ENCODE measurements around the gene MGAT1. TPM values are rescaled to one million over a fixed set of nuclear protein-coding genes. Genes with fewer than 3 reads are reported as not detected.

Gene MGAT1
- total and polyA plus RNA-seq, 2 of the 8 experiments (the other 6 are each of a cell fraction or from before 2014, with no cell fraction given) = 66.8 to 77.0 TPM

GRCh38 chr5:180829726-180830125, 27.1 kb upstream of the MGAT1 start:
- ChIA-PET CTCF (ENCODE audit: partially characterized antibody) (interaction anchor here (1.6 to 2.7 kb wide), 3 partner anchors 8 to 44 kb away, joined by 4 to 9 read pairs (median 8); no protein-coding TSS in a partner anchor), POLR2A (ENCODE audit: partially characterized antibody) (interaction anchor here (1.1 to 3.2 kb wide), 3 partner anchors 18 to 410 kb away, joined by 3 to 21 read pairs (median 13); partner anchors contain the start of gene MGAT1)
- Histone ChIP-seq H2BK12ac (ENCODE audit: low read depth, low read length) (no peak overlapping the region), H3K4ac (replicated peaks; ENCODE audit: insufficient read length, low read depth, low read length) (no peak overlapping the region), H3K27me3 (replicated peaks in 1 of 4; ENCODE audit: control insufficient read depth in 3 of 4, extremely low read depth in 1 of 4, insufficient read depth in 3 of 4, low read length in 3 of 4) (peaks cover 5 to 31% (median 29%) of the 10 kb centered on the region in 4 experiments), H2BK15ac (ENCODE audit: low read length) (no peak overlapping the region), H2BK5ac (ENCODE audit: low read depth, low read length) (no peak overlapping the region), H3K23me2 (ENCODE audit: low read depth, low read length) (peaks cover 9% of the 10 kb centered on the region), H3K79me2 (ENCODE audit: control insufficient read depth in 1 of 2, insufficient read depth in 2 of 2, low read length in 2 of 2) (no peaks in the 10 kb centered on the region), H4K5ac (ENCODE audit: insufficient read length, low read depth, low read length) (no peak overlapping the region), H2BK120ac (replicated peaks; ENCODE audit: low read depth, low read length) (no peak overlapping the region), H4K91ac (replicated peaks; ENCODE audit: insufficient read length, low read length) (no peak overlapping the region), H3K9ac (replicated peaks in 1 of 4; ENCODE audit: extremely low read depth in 1 of 4, low read depth in 3 of 4, low read length in 3 of 4) (no peak overlapping the region), H3K18ac (ENCODE audit: extremely low read depth, low read length) (no peak overlapping the region), H3K27ac (ENCODE audit: low read depth, low read length) (no peak overlapping the region), H3K9me3 (ENCODE audit: insufficient read depth in 2 of 2, low read depth in 1 of 2, low read length in 1 of 2) (peaks cover 11 to 13% of the 10 kb centered on the region in 2 experiments; a peak in 3 of 4 replicates), H3K14ac (ENCODE audit: insufficient read length) (no peak overlapping the region), H3K79me1 (ENCODE audit: low read depth, low read length) (no peaks in the 10 kb centered on the region), H3K56ac (replicated peaks; ENCODE audit: insufficient read length, low read depth, low read length) (no peak overlapping the region), H2BK20ac (ENCODE audit: low read length) (no peak overlapping the region), H3K4me2 (ENCODE audit: insufficient read depth in 1 of 2, low read depth in 2 of 2, low read length in 2 of 2) (peak overlapping the region in 1 of 2 experiments; percentile 100; a peak in 1 of 4 replicates), H4K20me1 (replicated peaks in 1 of 2; ENCODE audit: control insufficient read depth in 1 of 2, insufficient read depth in 2 of 2, low read length in 2 of 2) (peaks cover 0 to 2% of the 10 kb centered on the region in 2 experiments), H2AFZ (ENCODE audit: low read length) (no peak overlapping the region), H3K4me1 (replicated peaks in 1 of 4; ENCODE audit: control insufficient read depth in 3 of 4, insufficient read depth in 4 of 4, low read length in 3 of 4) (peaks cover 0 to 11% (median under 1%) of the 10 kb centered on the region in 4 experiments; a peak in 3 of 7 replicates), H4K8ac (ENCODE audit: extremely low read depth, insufficient read depth, low read length) (no peak overlapping the region), H3K36me3 (ENCODE audit: control insufficient read depth in 2 of 4, insufficient read depth in 4 of 4, low read length in 3 of 4) (peaks cover 0 to 4% (median 0%) of the 10 kb centered on the region in 4 experiments; a peak in 1 of 8 replicates), H3K23ac (ENCODE audit: insufficient read length) (no peak overlapping the region), H2AK5ac (ENCODE audit: low read depth, low read length) (no peak overlapping the region), H3K4me3 (ENCODE audit: extremely low read depth in 1 of 4, insufficient read depth in 2 of 4, low read depth in 3 of 4, low read length in 4 of 4) (no peak overlapping the region; a peak in 1 of 8 replicates)
- DNase-seq (ENCODE audit: low read depth in 1 of 2, low spot score in 2 of 2) (no peak), FAIRE-seq (no peak)
- 91% methylated on average over 5 of the region's 5 CpGs; no CpG with 5 or more reads in 1 of the 2 experiments for WGBS, 2 experiments (ENCODE audit: extremely low coverage in 1 of 2, insufficient coverage in 1 of 2, insufficient read length in 1 of 2, insufficient replicate concordance in 2 of 2, low coverage in 1 of 2, low lambda C conversion rate in 2 of 2, missing lambda C conversion rate in 1 of 2)
